Measurements from ENCODE around the gene KCNK17. TPM values are rescaled to one million over a fixed set of nuclear protein-coding genes. Genes with fewer than 3 reads are reported as not detected.

Gene KCNK17
- total RNA-seq, 2 experiments from 2014 or later, result not detected

DNA sequence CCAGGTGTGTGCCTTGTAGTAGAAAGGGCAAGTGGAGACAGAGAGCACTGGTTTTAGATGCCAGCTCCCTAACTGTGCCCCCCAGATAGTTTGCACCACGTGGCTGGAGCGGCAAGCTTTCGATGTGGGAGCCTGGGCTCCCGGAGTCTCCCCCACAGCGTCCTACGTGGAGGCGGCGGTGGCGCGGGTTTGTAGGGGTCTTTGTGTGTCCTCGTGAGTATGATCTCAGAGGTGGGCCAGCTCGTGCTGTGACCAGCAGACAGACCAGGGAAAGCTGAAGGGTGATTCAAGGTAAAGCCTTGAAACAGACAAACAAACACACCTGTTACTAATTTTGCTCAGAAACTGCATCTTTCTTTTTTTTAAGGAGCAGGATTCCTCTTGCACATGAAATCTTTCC is 13.8 kb upstream of the KCNK17 start:
- Histone ChIP-seq H3K4me3 (ENCODE audit: low read depth, low read length, poor library complexity, severe bottlenecking) (no peak overlapping the region), H3K9me3 (ENCODE audit: low read length) (no peaks in the 10 kb centered on the region), H3K79me2 (ENCODE audit: insufficient read depth, low read depth, low read length) (no peaks in the 10 kb centered on the region), H3K9me2 (ENCODE audit: insufficient read depth, low read length) (no peaks in the 10 kb centered on the region), H4K20me1 (ENCODE audit: insufficient read depth, low read length) (no peaks in the 10 kb centered on the region), H3K4me2 (ENCODE audit: low read length) (no peak overlapping the region), H3K27ac (ENCODE audit: low read depth, low read length, poor library complexity, severe bottlenecking) (no peak overlapping the region), H2AFZ (ENCODE audit: low read length) (no peak overlapping the region), H3K36me3 (ENCODE audit: insufficient read depth, low read length) (no peaks in the 10 kb centered on the region), H3K4me1 (ENCODE audit: insufficient read depth, low read length, poor library complexity, severe bottlenecking) (no peaks in the 10 kb centered on the region)
- ChIA-PET CTCF (ENCODE audit: unreplicated experiment) (no interaction called here), POLR2A (no interaction called here)
- BruUV-seq (replicated peaks), result no TSS peak
- TF ChIP-seq, protein P1, sequence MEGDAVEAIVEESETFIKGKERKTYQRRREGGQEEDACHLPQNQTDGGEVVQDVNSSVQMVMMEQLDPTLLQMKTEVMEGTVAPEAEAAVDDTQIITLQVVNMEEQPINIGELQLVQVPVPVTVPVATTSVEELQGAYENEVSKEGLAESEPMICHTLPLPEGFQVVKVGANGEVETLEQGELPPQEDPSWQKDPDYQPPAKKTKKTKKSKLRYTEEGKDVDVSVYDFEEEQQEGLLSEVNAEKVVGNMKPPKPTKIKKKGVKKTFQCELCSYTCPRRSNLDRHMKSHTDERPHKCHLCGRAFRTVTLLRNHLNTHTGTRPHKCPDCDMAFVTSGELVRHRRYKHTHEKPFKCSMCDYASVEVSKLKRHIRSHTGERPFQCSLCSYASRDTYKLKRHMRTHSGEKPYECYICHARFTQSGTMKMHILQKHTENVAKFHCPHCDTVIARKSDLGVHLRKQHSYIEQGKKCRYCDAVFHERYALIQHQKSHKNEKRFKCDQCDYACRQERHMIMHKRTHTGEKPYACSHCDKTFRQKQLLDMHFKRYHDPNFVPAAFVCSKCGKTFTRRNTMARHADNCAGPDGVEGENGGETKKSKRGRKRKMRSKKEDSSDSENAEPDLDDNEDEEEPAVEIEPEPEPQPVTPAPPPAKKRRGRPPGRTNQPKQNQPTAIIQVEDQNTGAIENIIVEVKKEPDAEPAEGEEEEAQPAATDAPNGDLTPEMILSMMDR (conservative IDR thresholded peaks at IDR 0.05; ENCODE audit: low read length), result no peak
- TF ChIP-seq EZH2phosphoT487 (IDR thresholded peaks at IDR 0.05; ENCODE audit: borderline replicate concordance, low read depth, low read length), result no peak
- intact Hi-C loops (cut with micrococcal nuclease; ENCODE audit: unreplicated experiment), result no loop called here
- no peak for DNase-seq (ENCODE audit: low spot score)

DNA sequence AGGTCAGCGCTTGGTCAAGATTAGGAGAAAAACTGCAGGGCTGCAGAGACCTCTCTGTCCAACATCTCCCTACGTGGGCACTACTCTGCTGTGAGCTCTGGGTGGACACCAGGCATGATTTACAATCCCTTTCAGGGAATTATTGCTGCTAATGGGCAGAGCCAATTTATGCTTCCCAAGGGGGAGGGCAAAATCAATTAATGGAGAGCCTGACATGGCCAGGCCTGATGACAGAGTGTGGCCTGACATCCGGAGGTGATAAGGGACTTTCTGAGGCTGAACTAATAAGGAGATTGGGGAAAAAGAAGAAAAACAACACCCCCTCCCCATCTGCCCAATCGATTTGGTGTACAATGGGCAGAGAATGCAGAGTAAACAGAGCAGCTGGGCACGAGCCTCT is 13.3 kb upstream of the KCNK17 start:
- Histone ChIP-seq H3K9me2 (ENCODE audit: insufficient read depth, low read length) (no peaks in the 10 kb centered on the region), H4K20me1 (ENCODE audit: insufficient read depth, low read length) (no peaks in the 10 kb centered on the region), H3K79me2 (ENCODE audit: insufficient read depth, low read depth, low read length) (no peaks in the 10 kb centered on the region), H3K4me3 (ENCODE audit: low read depth, low read length, poor library complexity, severe bottlenecking) (no peak overlapping the region), H2AFZ (ENCODE audit: low read length) (no peak overlapping the region), H3K4me1 (ENCODE audit: insufficient read depth, low read length, poor library complexity, severe bottlenecking) (no peaks in the 10 kb centered on the region), H3K36me3 (ENCODE audit: insufficient read depth, low read length) (no peaks in the 10 kb centered on the region), H3K4me2 (ENCODE audit: low read length) (no peak overlapping the region), H3K9me3 (ENCODE audit: low read length) (no peaks in the 10 kb centered on the region), H3K27ac (ENCODE audit: low read depth, low read length, poor library complexity, severe bottlenecking) (no peak overlapping the region)
- ChIA-PET CTCF (ENCODE audit: unreplicated experiment) (interaction anchor here (0.6 kb wide), 1 partner anchor 24 kb away, joined by 3 read pairs; no protein-coding TSS in a partner anchor), POLR2A (no interaction called here)
- no TSS peak for BruUV-seq (replicated peaks)
- intact Hi-C loops (cut with micrococcal nuclease; ENCODE audit: unreplicated experiment), result no loop called here
- no peak for DNase-seq (ENCODE audit: low spot score)
- no peak for TF ChIP-seq EZH2phosphoT487 (IDR thresholded peaks at IDR 0.05; ENCODE audit: borderline replicate concordance, low read depth, low read length)
- TF ChIP-seq, protein P1 (conservative IDR thresholded peaks at IDR 0.05; ENCODE audit: low read length), result no peak

DNA sequence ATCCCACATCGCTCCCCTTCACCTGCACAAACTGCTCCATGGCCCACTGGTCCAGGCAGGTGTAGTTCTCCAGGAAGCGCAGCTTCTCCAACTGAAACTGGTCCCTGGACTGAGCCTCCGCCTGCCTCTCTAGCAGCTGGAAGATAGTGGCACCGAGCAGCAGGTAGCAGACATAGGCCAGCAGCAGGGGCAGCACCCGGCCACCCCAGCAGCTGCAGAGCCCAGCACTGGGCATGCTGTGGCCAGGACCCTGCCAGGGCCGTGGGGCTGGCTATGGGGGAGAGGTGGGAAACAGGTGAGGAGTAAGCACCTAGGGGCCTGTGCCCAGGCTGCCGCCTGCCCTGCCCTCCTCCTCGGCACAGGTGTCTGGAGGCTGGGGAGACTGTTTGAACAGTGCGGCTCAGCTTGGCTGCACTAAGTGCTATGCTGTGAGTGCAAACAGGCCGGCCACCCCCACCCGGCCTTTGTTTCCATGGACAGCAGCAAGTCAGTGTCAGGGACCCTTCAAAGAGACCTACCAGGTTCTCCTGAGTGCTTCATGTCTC is 8.2 kb upstream of the KCNK17 start, which contains the start of gene KCNK16:
Gene KCNK16 (minus strand): TSS at position 397 of the 545 bp plus-strand sequence. CDS start 162 bp downstream, at position 235.
- intact Hi-C loops (cut with micrococcal nuclease; ENCODE audit: unreplicated experiment), result no loop called here
- H3K79me2 ChIP-seq (ENCODE audit: insufficient read depth, low read depth, low read length), result no peaks in the 10 kb centered on the region

More for the DNA sequence above, 8.2 kb upstream of the KCNK17 start, which contains the start of gene KCNK16:
- Histone ChIP-seq H2AFZ (ENCODE audit: low read length) (no peak within 1 kb of the TSS), H3K4me1 (ENCODE audit: insufficient read depth, low read length, poor library complexity, severe bottlenecking) (no peaks in the 10 kb centered on the region), H3K4me2 (ENCODE audit: low read length) (no peak within 1 kb of the TSS), H3K9me2 (ENCODE audit: insufficient read depth, low read length) (no peaks in the 10 kb centered on the region), H3K36me3 (ENCODE audit: insufficient read depth, low read length) (no peaks in the 10 kb centered on the region), H3K9me3 (ENCODE audit: low read length) (no peaks in the 10 kb centered on the region), H3K4me3 (ENCODE audit: low read depth, low read length, poor library complexity, severe bottlenecking) (no peak within 1 kb of the TSS), H4K20me1 (ENCODE audit: insufficient read depth, low read length) (no peaks in the 10 kb centered on the region), H3K27ac (ENCODE audit: low read depth, low read length, poor library complexity, severe bottlenecking) (no peak within 1 kb of the TSS)
- no peak for DNase-seq (ENCODE audit: low spot score)
- no TSS peak for BruUV-seq (replicated peaks)
- TF ChIP-seq, protein P1 (conservative IDR thresholded peaks at IDR 0.05; ENCODE audit: low read length), result no peak
- TF ChIP-seq EZH2phosphoT487 (IDR thresholded peaks at IDR 0.05; ENCODE audit: borderline replicate concordance, low read depth, low read length), result no peak
- CTCF ChIA-PET (ENCODE audit: unreplicated experiment), result no interaction called here
- POLR2A ChIA-PET, result no interaction called here
